Right lobe of liver (tissue), 4 donors: ENCODE data around the gene MISP3.

Experiments used
- CTCF ChIP-seq, 4 donors: fragments of 200-600 bp in 3 of 4; fragments of 450-650 bp in 1 of 4; IDR thresholded peaks; one replicate each; pipeline versions ENCODE4 v1.5.1 to v1.8.0; 2016 to 2022; ENCODE audit warnings: antibody characterized with exemption in 4 of 4, mild to moderate bottlenecking in 2 of 4
- POLR2A ChIP-seq: fragments of 450-650 bp; IDR thresholded peaks from one replicate; pipeline ENCODE4 v1.6.1; 2017; ENCODE audit warnings: antibody characterized with exemption, mild to moderate bottlenecking
- donor health status: DM: no; HTN: no; CAD: no.
- donor health status: DM: no; HTN: no; CAD: no.
- donor health status: DM: no; HTN: yes; CAD: no.

- TF ChIP-seq CTCF (IDR thresholded peaks at IDR 0.05) = no peak
- TF ChIP-seq POLR2A = no peak
Measured at GRCh38 chr19:14055396-14055795, 17.2 kb upstream of the MISP3 start.
